Measurements from ENCODE around the gene PLA2G15. TPM values are rescaled to one million over a fixed set of nuclear protein-coding genes. Genes with fewer than 3 reads are reported as not detected.

PLA2G15 gene
- total and polyA plus RNA-seq, 2 experiments from 2014 or later = 3.1 to 14.8 TPM

GRCh38 chr16:68259007-68259825, 14.0 kb downstream of the PLA2G15 start:
- Mint-ChIP-seq H3K9me3 (no peaks in the 10 kb centered on the region), H3K4me1 (no peaks in the 10 kb centered on the region; the same call in 1 of the 3 replicates), H3K4me3 (no peak overlapping the region), H3K27me3 (ENCODE audit: insufficient read depth, low read depth, poor library complexity) (peaks cover 20% of the 10 kb centered on the region), H3K27ac (no peak overlapping the region), H3K36me3 (ENCODE audit: low read depth) (no peaks in the 10 kb centered on the region; the same call in 2 of the 3 replicates)
- Histone ChIP-seq H3K9me2 (ENCODE audit: insufficient read depth) (no peaks in the 10 kb centered on the region), H3F3A (replicated peaks; ENCODE audit: low read depth) (0 out of 2 replicates have a peak, but pooled peaks cover 3% of the 10 kb centered on the region), H3K4me1 (ENCODE audit: insufficient read depth) (no peaks in the 10 kb centered on the region), H3K79me2 (replicated peaks; ENCODE audit: insufficient read depth) (no peaks in the 10 kb centered on the region), H2AFZ (no peak overlapping the region), H3K27ac (ENCODE audit: low read depth) (no peak overlapping the region), H4K20me1 (replicated peaks; ENCODE audit: insufficient read depth) (no peaks in the 10 kb centered on the region; the same call in 1 of the 2 replicates), H3K4me3 (no peak overlapping the region), H3K4me2 (no peak overlapping the region), H3K36me3 (ENCODE audit: insufficient read depth) (no peaks in the 10 kb centered on the region), H3K27me3 (ENCODE audit: insufficient read depth) (no peaks in the 10 kb centered on the region)
- TF ChIP-seq EZH2 (IDR thresholded peaks at IDR 0.05; ENCODE audit: low read depth, unreplicated experiment) (no peak), ZNF331 (CRISPR knock-in tag; IDR thresholded peaks at IDR 0.05; ENCODE audit: low read depth) (no peak), JUNB (IDR thresholded peaks at IDR 0.05; ENCODE audit: unreplicated experiment) (no peak), ETS1 (IDR thresholded peaks at IDR 0.05) (no peak), CREB1 (CRISPR knock-in tag; IDR thresholded peaks at IDR 0.05; ENCODE audit: low read depth) (no peak), REST (IDR thresholded peaks at IDR 0.05; ENCODE audit: unreplicated experiment) (no peak), STAT1 (IDR thresholded peaks at IDR 0.05; ENCODE audit: unreplicated experiment) (no peak), POLR2AphosphoS5 (IDR thresholded peaks at IDR 0.05; ENCODE audit: low read depth) (no peak), ZNF114 (CRISPR knock-in tag; IDR thresholded peaks at IDR 0.05) (no peak), NANOG (IDR thresholded peaks at IDR 0.05; ENCODE audit: borderline replicate concordance) (no peak), EZH2phosphoT487 (IDR thresholded peaks at IDR 0.05; ENCODE audit: unreplicated experiment) (no peak), CTCF (conservative IDR thresholded peaks at IDR 0.05; ENCODE audit: low read depth in 2 of 2) (no peak), ZNF462 (CRISPR knock-in tag; IDR thresholded peaks at IDR 0.05) (no peak)
- DNase-seq (ENCODE audit: low spot score) (no peak), ATAC-seq (no peak)

All from GM23338 (cell line).